ENCODE data around the gene MECR. TPM values are rescaled to one million over a fixed set of nuclear protein-coding genes. Genes with fewer than 3 reads are reported as not detected.

The MECR gene
- total RNA-seq, 3 donors from 2014 or later (not counting 1 experiment from before 2014, with no cell fraction given): 8.0 to 11.2 (median 8.8) TPM

DNA sequence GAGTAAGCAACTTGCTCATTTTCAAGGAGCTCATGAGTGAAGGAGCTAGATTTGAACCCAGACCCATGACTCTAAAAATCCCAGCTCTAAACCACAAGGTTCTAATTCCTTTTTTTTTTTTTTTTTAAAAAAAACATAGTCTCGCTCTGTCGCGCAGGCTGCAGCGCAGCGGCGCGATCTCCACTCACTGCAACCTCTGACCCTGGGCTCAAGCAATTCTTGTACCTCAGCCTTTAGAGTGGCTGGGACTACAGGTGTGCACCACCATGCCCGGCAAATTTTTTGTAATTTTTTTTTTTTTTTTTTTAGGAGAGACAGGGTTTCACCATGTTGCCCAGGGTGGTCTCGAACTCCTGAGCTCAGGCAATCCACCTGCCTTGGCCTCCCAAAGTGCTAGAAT lies 62.8 kb downstream of the MECR start:
- intact Hi-C loops (cut with micrococcal nuclease): no loop called here
- peaks cover 74 to 88% of the 10 kb centered on the region in 2 donors for H3K4me1 Mint-ChIP-seq
- Histone ChIP-seq H3K27ac (ENCODE audit: low read length) (no peak overlapping the region), H3K27me3 (ENCODE audit: control insufficient read depth, insufficient read depth, low read length) (no peaks in the 10 kb centered on the region), H3K36me3 (ENCODE audit: control insufficient read depth, insufficient read depth, low read length) (peaks cover 28% of the 10 kb centered on the region), H3K4me3 (ENCODE audit: low read length) (no peak overlapping the region), H3K9me3 (ENCODE audit: control insufficient read depth, insufficient read depth, low read length) (no peaks in the 10 kb centered on the region), H3K4me1 (ENCODE audit: control insufficient read depth, insufficient read depth, low read length) (peaks cover 12% of the 10 kb centered on the region)
- no peaks in the 10 kb centered on the region for H3K27me3 Mint-ChIP-seq (ENCODE audit: low read depth in 2 of 2)
- no peak overlapping the region for H3K4me3 Mint-ChIP-seq
- H3K36me3 Mint-ChIP-seq: peaks cover 9% of the 10 kb centered on the region
- peak overlapping the region in 1 of 2 donors; percentile 74 for H3K27ac Mint-ChIP-seq
- ATAC-seq (no peak), DNase-seq (no peak)
- WGBS (ENCODE audit: insufficient coverage): 97% methylated on average over 9 of the region's 9 CpGs
- H3K9me3 Mint-ChIP-seq: no peaks in the 10 kb centered on the region
- TF ChIP-seq, protein P1, sequence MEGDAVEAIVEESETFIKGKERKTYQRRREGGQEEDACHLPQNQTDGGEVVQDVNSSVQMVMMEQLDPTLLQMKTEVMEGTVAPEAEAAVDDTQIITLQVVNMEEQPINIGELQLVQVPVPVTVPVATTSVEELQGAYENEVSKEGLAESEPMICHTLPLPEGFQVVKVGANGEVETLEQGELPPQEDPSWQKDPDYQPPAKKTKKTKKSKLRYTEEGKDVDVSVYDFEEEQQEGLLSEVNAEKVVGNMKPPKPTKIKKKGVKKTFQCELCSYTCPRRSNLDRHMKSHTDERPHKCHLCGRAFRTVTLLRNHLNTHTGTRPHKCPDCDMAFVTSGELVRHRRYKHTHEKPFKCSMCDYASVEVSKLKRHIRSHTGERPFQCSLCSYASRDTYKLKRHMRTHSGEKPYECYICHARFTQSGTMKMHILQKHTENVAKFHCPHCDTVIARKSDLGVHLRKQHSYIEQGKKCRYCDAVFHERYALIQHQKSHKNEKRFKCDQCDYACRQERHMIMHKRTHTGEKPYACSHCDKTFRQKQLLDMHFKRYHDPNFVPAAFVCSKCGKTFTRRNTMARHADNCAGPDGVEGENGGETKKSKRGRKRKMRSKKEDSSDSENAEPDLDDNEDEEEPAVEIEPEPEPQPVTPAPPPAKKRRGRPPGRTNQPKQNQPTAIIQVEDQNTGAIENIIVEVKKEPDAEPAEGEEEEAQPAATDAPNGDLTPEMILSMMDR (IDR thresholded peaks at IDR 0.05): no peak

DNA sequence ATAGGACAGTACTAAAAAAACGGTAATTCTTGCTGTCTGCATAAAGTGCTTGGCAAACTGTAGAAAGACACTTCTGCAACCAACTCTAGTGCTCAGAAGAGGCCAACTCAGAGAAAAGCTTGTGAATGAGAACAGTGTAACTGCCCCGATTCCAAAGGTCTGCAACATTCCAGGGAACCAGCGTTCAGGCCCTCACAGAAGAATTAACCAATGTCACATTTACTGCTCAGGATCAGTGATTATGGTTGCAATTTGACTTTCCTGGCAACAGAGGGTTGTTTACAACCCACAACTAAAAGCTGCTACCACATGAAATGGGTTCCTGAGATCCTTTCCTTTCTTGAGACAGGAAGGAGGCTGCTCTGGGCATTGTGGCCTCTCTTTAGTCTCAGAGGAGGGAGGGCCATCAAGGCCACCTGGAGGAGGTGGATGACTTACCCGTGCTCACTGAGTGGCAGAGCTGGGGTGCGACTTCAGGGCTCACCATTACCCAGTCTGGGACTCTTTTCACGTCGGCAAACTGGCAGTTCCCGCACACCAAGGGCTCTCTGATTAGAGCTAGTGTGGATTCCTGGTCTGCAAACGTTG lies 64.3 kb downstream of the MECR start:
- H3K4me1 Mint-ChIP-seq: peaks cover 78 to 91% of the 10 kb centered on the region in 2 donors
- WGBS (ENCODE audit: insufficient coverage): 77% methylated on average over 9 of the region's 9 CpGs
- H3K27me3 Mint-ChIP-seq (ENCODE audit: low read depth in 2 of 2): no peaks in the 10 kb centered on the region
- intact Hi-C loops (cut with micrococcal nuclease): no loop called here
- ATAC-seq (no peak), DNase-seq (peak in 1 of 2 donors; percentile 15)
- TF ChIP-seq, protein P1 (IDR thresholded peaks at IDR 0.05): no peak
- Histone ChIP-seq H3K4me1 (ENCODE audit: control insufficient read depth, insufficient read depth, low read length) (peaks cover 12% of the 10 kb centered on the region), H3K9me3 (ENCODE audit: control insufficient read depth, insufficient read depth, low read length) (no peaks in the 10 kb centered on the region), H3K4me3 (ENCODE audit: low read length) (no peak overlapping the region), H3K27me3 (ENCODE audit: control insufficient read depth, insufficient read depth, low read length) (no peaks in the 10 kb centered on the region), H3K36me3 (ENCODE audit: control insufficient read depth, insufficient read depth, low read length) (peaks cover 30% of the 10 kb centered on the region), H3K27ac (ENCODE audit: low read length) (no peak overlapping the region)
- peaks cover 9% of the 10 kb centered on the region for H3K36me3 Mint-ChIP-seq
- peak overlapping the region; percentile 75 to 83 for H3K27ac Mint-ChIP-seq
- no peak overlapping the region for H3K4me3 Mint-ChIP-seq
- H3K9me3 Mint-ChIP-seq: no peaks in the 10 kb centered on the region

DNA sequence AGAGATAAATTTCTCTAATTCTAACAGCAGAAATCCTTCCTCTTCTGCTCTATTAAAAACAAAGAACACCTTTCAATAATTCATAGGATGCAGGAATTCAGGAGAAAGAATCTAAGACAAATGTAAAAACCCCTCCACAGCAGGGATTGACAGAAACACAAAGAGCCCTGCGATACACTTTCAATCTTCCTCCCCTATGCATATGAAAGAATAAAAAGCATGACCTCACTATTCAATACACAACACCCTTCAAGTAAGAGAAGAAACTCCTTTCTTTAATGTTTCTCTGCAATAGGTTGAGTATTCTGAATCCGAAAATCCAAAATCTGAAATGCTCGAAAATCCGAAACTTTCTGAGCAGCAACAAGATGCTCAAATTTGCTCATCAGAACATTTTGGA lies 66.1 kb downstream of the MECR start:
- Histone ChIP-seq H3K4me1 (ENCODE audit: control insufficient read depth, insufficient read depth, low read length) (peaks cover 10% of the 10 kb centered on the region), H3K27ac (ENCODE audit: low read length) (no peak overlapping the region), H3K27me3 (ENCODE audit: control insufficient read depth, insufficient read depth, low read length) (no peaks in the 10 kb centered on the region), H3K4me3 (ENCODE audit: low read length) (no peak overlapping the region), H3K9me3 (ENCODE audit: control insufficient read depth, insufficient read depth, low read length) (no peaks in the 10 kb centered on the region), H3K36me3 (ENCODE audit: control insufficient read depth, insufficient read depth, low read length) (peaks cover 40% of the 10 kb centered on the region)
- H3K36me3 Mint-ChIP-seq: peaks cover 9% of the 10 kb centered on the region
- no peaks in the 10 kb centered on the region for H3K9me3 Mint-ChIP-seq
- 93% methylated on average over 4 of the region's 4 CpGs for WGBS (ENCODE audit: insufficient coverage)
- intact Hi-C loops (cut with micrococcal nuclease): no loop called here
- TF ChIP-seq, protein P1 (IDR thresholded peaks at IDR 0.05): no peak
- no peak for DNase-seq
- peaks cover 72 to 85% of the 10 kb centered on the region in 2 donors for H3K4me1 Mint-ChIP-seq
- no peaks in the 10 kb centered on the region for H3K27me3 Mint-ChIP-seq (ENCODE audit: low read depth in 2 of 2)
- H3K27ac Mint-ChIP-seq: peak overlapping the region; percentile 75 to 83
- no peak overlapping the region for H3K4me3 Mint-ChIP-seq
- no peak for ATAC-seq

All from natural killer cell (primary cell).